NCI-H2227 (cell line): ENCODE data around the gene FUNDC2.

ENCODE experiments used
- DNase-seq: peaks from one replicate; lab custom pipeline; 2025; ENCODE audit not compliant: unreplicated experiment; lab: John Stamatoyannopoulos, UW

Gene FUNDC2

GRCh38 chrX:155069414-155069813, 42.8 kb downstream of the FUNDC2 start:
- no peak for DNase-seq

- DNase-seq = no peak
Measured at GRCh38 chrX:155070038-155070437, 43.4 kb downstream of the FUNDC2 start.

- DNase-seq = no peak
Measured at GRCh38 chrX:155070663-155070974, 44.0 kb downstream of the FUNDC2 start.

GRCh38 chrX:155070975-155071693, 44.5 kb downstream of the FUNDC2 start, which contains the start of the genes BRCC3, CMC4 and MTCP1:
BRCC3 (plus strand) TSS chrX:155071508; CDS start chrX:155071528, 20 bp downstream.
CMC4 (minus strand) TSS chrX:155071136; CDS start chrX:155064023, 7,113 bp downstream.
MTCP1 (minus strand) TSS chrX:155071136; CDS start chrX:155066010, 5,126 bp downstream.
- peak; percentile 95 for DNase-seq

GRCh38 chrX:155071694-155072280, 45.1 kb downstream of the FUNDC2 start:
- DNase-seq = peak; percentile 49

- DNase-seq = peak; percentile 15
Measured at GRCh38 chrX:155086202-155086840, 59.7 kb downstream of the FUNDC2 start.

GRCh38 chrX:155086961-155087735, 60.5 kb downstream of the FUNDC2 start:
- DNase-seq = no peak

- DNase-seq = peak; percentile 28
Measured at GRCh38 chrX:155094468-155095061, 67.9 kb downstream of the FUNDC2 start.

- no peak for DNase-seq
Measured at GRCh38 chrX:155105919-155106318, 79.3 kb downstream of the FUNDC2 start.

- DNase-seq = no peak
Measured at GRCh38 chrX:155108427-155108826, 81.8 kb downstream of the FUNDC2 start.
